ENCODE results near the gene PSME3IP1.

The PSME3IP1 gene

GRCh38 chr16:57226701-57227621, 41.1 kb upstream of the PSME3IP1 start:
- no peaks in the 10 kb centered on the region for H3K9me2 ChIP-seq (replicated peaks; ENCODE audit: low read depth, low read length)

GRCh38 chr16:57225978-57226377, 40.1 kb upstream of the PSME3IP1 start:
- no peak overlapping the region for H2AFZ ChIP-seq (ENCODE audit: low read length)
- H4K20me1 ChIP-seq (ENCODE audit: insufficient read depth, low read length, poor library complexity, severe bottlenecking): no peaks in the 10 kb centered on the region
- no peak overlapping the region for H3K4me3 ChIP-seq (ENCODE audit: low read length, poor library complexity, severe bottlenecking)
- no peaks in the 10 kb centered on the region for H3K4me1 ChIP-seq (ENCODE audit: insufficient read depth, low read length, poor library complexity, severe bottlenecking)
- H3F3A ChIP-seq (ENCODE audit: low read depth): no peaks in the 10 kb centered on the region
- TF ChIP-seq EZH2phosphoT487 (IDR thresholded peaks at IDR 0.05; ENCODE audit: borderline replicate concordance): no peak
- TF ChIP-seq CTCF (conservative IDR thresholded peaks at IDR 0.05; ENCODE audit: low read length): no peak
- H3K27me3 ChIP-seq (ENCODE audit: insufficient read depth, low read length, poor library complexity, severe bottlenecking): no peaks in the 10 kb centered on the region
- no peaks in the 10 kb centered on the region for H3K9me2 ChIP-seq (replicated peaks; ENCODE audit: low read depth, low read length)
- H3K79me2 ChIP-seq (ENCODE audit: insufficient read depth, low read length): no peaks in the 10 kb centered on the region
- no peak overlapping the region for H3K9ac ChIP-seq (ENCODE audit: low read depth, low read length, poor library complexity, severe bottlenecking)
- H3K9me3 ChIP-seq (ENCODE audit: insufficient read depth, low read depth, low read length): no peaks in the 10 kb centered on the region
- peaks cover 91% of the 10 kb centered on the region for H3K36me3 ChIP-seq (ENCODE audit: insufficient read depth, low read length)
- no peak overlapping the region for H3K4me2 ChIP-seq (ENCODE audit: low read depth, low read length, poor library complexity, severe bottlenecking)

More at GRCh38 chr16:57226701-57227621, 41.1 kb upstream of the PSME3IP1 start:
- TF ChIP-seq CTCF (conservative IDR thresholded peaks at IDR 0.05; ENCODE audit: low read length): no peak
- TF ChIP-seq EZH2phosphoT487 (IDR thresholded peaks at IDR 0.05; ENCODE audit: borderline replicate concordance): no peak
- H3K36me3 ChIP-seq (ENCODE audit: insufficient read depth, low read length): peaks cover 91% of the 10 kb centered on the region
- H4K20me1 ChIP-seq (ENCODE audit: insufficient read depth, low read length, poor library complexity, severe bottlenecking): no peaks in the 10 kb centered on the region
- no peak overlapping the region for H3K4me3 ChIP-seq (ENCODE audit: low read length, poor library complexity, severe bottlenecking)
- no peaks in the 10 kb centered on the region for H3K4me1 ChIP-seq (ENCODE audit: insufficient read depth, low read length, poor library complexity, severe bottlenecking)
- H3K9me3 ChIP-seq (ENCODE audit: insufficient read depth, low read depth, low read length): no peaks in the 10 kb centered on the region
- H3K9ac ChIP-seq (ENCODE audit: low read depth, low read length, poor library complexity, severe bottlenecking): no peak overlapping the region
- no peak overlapping the region for H3K4me2 ChIP-seq (ENCODE audit: low read depth, low read length, poor library complexity, severe bottlenecking)
- H3K79me2 ChIP-seq (ENCODE audit: insufficient read depth, low read length): no peaks in the 10 kb centered on the region
- no peaks in the 10 kb centered on the region for H3K27me3 ChIP-seq (ENCODE audit: insufficient read depth, low read length, poor library complexity, severe bottlenecking)
- H3F3A ChIP-seq (ENCODE audit: low read depth): no peaks in the 10 kb centered on the region
- no peak overlapping the region for H2AFZ ChIP-seq (ENCODE audit: low read length)

DNA sequence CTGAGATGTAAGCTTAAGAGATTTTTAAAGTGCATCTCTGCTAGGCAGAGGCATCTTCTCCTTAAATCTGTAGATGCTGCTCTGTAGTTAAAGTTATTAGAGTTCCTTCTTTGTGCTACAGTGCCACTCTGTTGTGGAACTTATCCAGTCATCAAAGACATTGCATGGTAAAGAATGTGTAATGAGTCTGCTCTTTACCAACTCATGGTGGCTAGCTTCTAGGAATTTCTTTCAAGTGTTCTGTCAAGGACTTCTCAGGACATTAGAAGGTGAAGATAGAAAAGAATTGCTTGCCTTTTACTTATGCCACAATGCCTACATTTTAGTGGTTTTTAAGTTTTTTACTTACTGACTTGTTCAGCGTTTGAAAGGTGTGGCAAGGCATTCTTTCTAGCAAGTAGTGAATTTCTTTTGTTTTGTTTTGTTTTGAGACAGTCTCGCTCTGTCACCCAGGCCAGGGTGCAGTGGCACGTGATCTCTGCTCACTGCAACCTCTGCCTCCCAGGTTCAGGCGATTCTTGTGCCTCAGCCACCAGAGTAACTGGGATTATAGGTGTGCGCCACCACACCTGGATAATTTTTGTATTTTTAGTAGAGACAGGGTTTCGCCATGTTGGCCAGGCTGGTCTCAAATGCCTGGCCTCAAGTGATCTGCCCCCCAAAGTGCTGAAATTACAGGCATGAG, 39.0 kb upstream of the PSME3IP1 start:
- no peak overlapping the region for H3K9ac ChIP-seq (ENCODE audit: low read depth, low read length, poor library complexity, severe bottlenecking)
- H2AFZ ChIP-seq (ENCODE audit: low read length): no peak overlapping the region
- H3F3A ChIP-seq (ENCODE audit: low read depth): no peaks in the 10 kb centered on the region
- H3K79me2 ChIP-seq (ENCODE audit: insufficient read depth, low read length): no peaks in the 10 kb centered on the region
- no peaks in the 10 kb centered on the region for H3K9me3 ChIP-seq (ENCODE audit: insufficient read depth, low read depth, low read length)
- H3K4me1 ChIP-seq (ENCODE audit: insufficient read depth, low read length, poor library complexity, severe bottlenecking): no peaks in the 10 kb centered on the region
- TF ChIP-seq EZH2phosphoT487 (IDR thresholded peaks at IDR 0.05; ENCODE audit: borderline replicate concordance) (no peak), CTCF (conservative IDR thresholded peaks at IDR 0.05; ENCODE audit: low read length) (no peak)
- H3K4me3 ChIP-seq (ENCODE audit: low read length, poor library complexity, severe bottlenecking): no peak overlapping the region
- no peaks in the 10 kb centered on the region for H3K9me2 ChIP-seq (replicated peaks; ENCODE audit: low read depth, low read length)
- H3K36me3 ChIP-seq (ENCODE audit: insufficient read depth, low read length): peaks cover 92% of the 10 kb centered on the region
- no peaks in the 10 kb centered on the region for H4K20me1 ChIP-seq (ENCODE audit: insufficient read depth, low read length, poor library complexity, severe bottlenecking)
- no peak overlapping the region for H3K4me2 ChIP-seq (ENCODE audit: low read depth, low read length, poor library complexity, severe bottlenecking)
- H3K27me3 ChIP-seq (ENCODE audit: insufficient read depth, low read length, poor library complexity, severe bottlenecking): no peaks in the 10 kb centered on the region
